Transverse colon (tissue), 4 donors: ENCODE results near the gene DUSP11. TPM values are rescaled to one million over a fixed set of nuclear protein-coding genes. Genes with fewer than 3 reads are reported as not detected.

Source experiments
- DNase-seq: peaks from one replicate; pipeline ENCODE4 v3.0.0-alpha.2; 2019
- H3K27ac ChIP-seq, 4 donors: fragments of 200-600 bp; sonication (generic); 2 replicates each; pipeline ENCODE4 v1.5.1; 2016 to 2018; ENCODE audit warnings: inconsistent platforms in 4 of 4
- H3K27me3 ChIP-seq: fragments of 200-600 bp; sonication (generic); 2 replicates; pipeline ENCODE4 v1.5.1; 2017; ENCODE audit warnings: inconsistent platforms
- H3K36me3 ChIP-seq, 4 donors: fragments of 200-600 bp; sonication (generic); 2 replicates each; pipeline ENCODE4 v1.5.1; 2017 to 2019; ENCODE audit warnings: inconsistent platforms in 4 of 4
- H3K4me1 ChIP-seq, 4 donors: fragments of 200-600 bp; sonication (generic); 2 replicates each; pipeline ENCODE4 v1.5.1; 2017 to 2020; ENCODE audit warnings: inconsistent platforms in 4 of 4
- H3K4me3 ChIP-seq, 4 donors: fragments of 200-600 bp; sonication (generic); 1 replicate in 1 of 4; 2 replicates in 3 of 4; pipeline versions ENCODE4 v1.5.1 to v1.6.1; 2017 to 2019; ENCODE audit warnings: inconsistent platforms in 4 of 4
- H3K9me3 ChIP-seq, 2 donors: fragments of 200-600 bp; sonication (generic); 2 replicates each; pipeline ENCODE4 v1.5.1; 2017 to 2019; ENCODE audit warnings: inconsistent platforms in 2 of 2
- EP300 ChIP-seq: sonication (generic); formaldehyde crosslinking; IDR thresholded peaks from one replicate; pipeline ENCODE4 v1.6.1; 2017; ENCODE audit warnings: antibody characterized with exemption, low read depth
- POLR2A ChIP-seq: fragments of 450-650 bp; IDR thresholded peaks from one replicate; pipeline ENCODE4 v1.6.1; 2016; ENCODE audit warnings: antibody characterized with exemption, mild to moderate bottlenecking, moderate library complexity
- POLR2AphosphoS5 ChIP-seq, 3 donors: sonication (generic); formaldehyde crosslinking; IDR thresholded peaks; one replicate each; pipeline ENCODE4 v1.6.1; 2016; ENCODE audit warnings: antibody characterized with exemption in 3 of 3
- WGBS, 2 donors: methylation state at CpG; one replicate each; pipeline ENCODE4 v1.1.5; 2018; ENCODE audit warnings: low coverage in 1 of 2; 5-methylcytosine and 5-hydroxymethylcytosine counted together
- in situ Hi-C, 4 donors: fragments of 200-750 bp; cut with MboI; loops; one replicate each; pipeline versions ENCODE4 v1.15.0 to v1.15.1; 2017; ENCODE audit warnings: low sequenced_read_pairs in 3 of 4, low pct_ligation_motif_present in 1 of 4, low pct_unique_long_range_greater_than_20kb in 1 of 4
- intact Hi-C: fragments of 100-400 bp; cut with DNase I; formaldehyde crosslinking; loops from one replicate; pipeline ENCODE4 v1.15.1; 2023; ENCODE audit warnings: low total_unique reads
- total RNA-seq, 4 donors: library from RNA; depleted of rRNA; stranded (reverse); fragments of >200 nt; gene quantifications; one replicate each; pipeline ENCODE4 v1.1.0, GENCODE V29; 2016
- TF ChIP-seq, protein P1 (sequence below), 5 experiments: fragments of 200-600 bp in 3 of 5; fragments of 450-650 bp in 2 of 5; sonication (generic) in 3 of 5; IDR thresholded peaks; 1 replicate in 2 of 5; 2 replicates in 3 of 5; pipeline ENCODE4 v1.5.1; 2016 to 2017; ENCODE audit warnings: antibody characterized with exemption in 5 of 5, inconsistent platforms in 3 of 5, mild to moderate bottlenecking in 2 of 5, moderate library complexity in 1 of 5

The DUSP11 gene
- total RNA-seq = 10 to 100 TPM in 3 of 4 donors, 1 to 10 TPM in 1; 9.2 to 35.2 (median 30.8) TPM

- WGBS, 2 donors = 0% methylated on average over 3 to 34 of the region's 40 CpGs
- H3K4me3 ChIP-seq = peak within 1 kb of the TSS; percentile 70 to 92 (median 82)
- H3K4me1 ChIP-seq = peaks cover 5 to 23% (median 14%) of the 10 kb centered on the region in 4 donors
- no peaks in the 10 kb centered on the region for H3K27me3 ChIP-seq
- H3K36me3 ChIP-seq = peaks cover 0 to 24% (median 6%) of the 10 kb centered on the region in 4 donors
- intact Hi-C loops = no loop called here
- in situ Hi-C loops = loop anchor here in 1 of 4 donors (25.0 kb wide), 1 partner anchor 92 kb away; no protein-coding TSS in a partner anchor
- DNase-seq = peak; percentile 97
- TF ChIP-seq EP300 (no peak), POLR2AphosphoS5 (IDR thresholded peaks at IDR 0.05) (peak; percentile 80 to 91 (median 90)), POLR2A (peak; percentile 84)
- TF ChIP-seq, protein P1, sequence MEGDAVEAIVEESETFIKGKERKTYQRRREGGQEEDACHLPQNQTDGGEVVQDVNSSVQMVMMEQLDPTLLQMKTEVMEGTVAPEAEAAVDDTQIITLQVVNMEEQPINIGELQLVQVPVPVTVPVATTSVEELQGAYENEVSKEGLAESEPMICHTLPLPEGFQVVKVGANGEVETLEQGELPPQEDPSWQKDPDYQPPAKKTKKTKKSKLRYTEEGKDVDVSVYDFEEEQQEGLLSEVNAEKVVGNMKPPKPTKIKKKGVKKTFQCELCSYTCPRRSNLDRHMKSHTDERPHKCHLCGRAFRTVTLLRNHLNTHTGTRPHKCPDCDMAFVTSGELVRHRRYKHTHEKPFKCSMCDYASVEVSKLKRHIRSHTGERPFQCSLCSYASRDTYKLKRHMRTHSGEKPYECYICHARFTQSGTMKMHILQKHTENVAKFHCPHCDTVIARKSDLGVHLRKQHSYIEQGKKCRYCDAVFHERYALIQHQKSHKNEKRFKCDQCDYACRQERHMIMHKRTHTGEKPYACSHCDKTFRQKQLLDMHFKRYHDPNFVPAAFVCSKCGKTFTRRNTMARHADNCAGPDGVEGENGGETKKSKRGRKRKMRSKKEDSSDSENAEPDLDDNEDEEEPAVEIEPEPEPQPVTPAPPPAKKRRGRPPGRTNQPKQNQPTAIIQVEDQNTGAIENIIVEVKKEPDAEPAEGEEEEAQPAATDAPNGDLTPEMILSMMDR (IDR thresholded peaks at IDR 0.05) = peak; percentile 89 to 92 (median 91)
- peak within 1 kb of the TSS; percentile 91 to 96 (median 92) for H3K27ac ChIP-seq
- no peaks in the 10 kb centered on the region for H3K9me3 ChIP-seq
Measured at GRCh38 chr2:73779467-73780236, at the start of gene DUSP11. Gene DUSP11 (minus strand): TSS chr2:73780103. CDS start chr2:73779974, 129 bp downstream.

- 0% methylated on average over 5 to 48 of the region's 48 CpGs for WGBS, 2 donors
- H3K9me3 ChIP-seq = no peaks in the 10 kb centered on the region
Measured at GRCh38 chr2:73828818-73829570, 49.1 kb upstream of the DUSP11 start, which contains the start of gene STAMBP. Gene STAMBP (plus strand): TSS chr2:73828961. CDS start chr2:73830857, 1,896 bp downstream.

DNA sequence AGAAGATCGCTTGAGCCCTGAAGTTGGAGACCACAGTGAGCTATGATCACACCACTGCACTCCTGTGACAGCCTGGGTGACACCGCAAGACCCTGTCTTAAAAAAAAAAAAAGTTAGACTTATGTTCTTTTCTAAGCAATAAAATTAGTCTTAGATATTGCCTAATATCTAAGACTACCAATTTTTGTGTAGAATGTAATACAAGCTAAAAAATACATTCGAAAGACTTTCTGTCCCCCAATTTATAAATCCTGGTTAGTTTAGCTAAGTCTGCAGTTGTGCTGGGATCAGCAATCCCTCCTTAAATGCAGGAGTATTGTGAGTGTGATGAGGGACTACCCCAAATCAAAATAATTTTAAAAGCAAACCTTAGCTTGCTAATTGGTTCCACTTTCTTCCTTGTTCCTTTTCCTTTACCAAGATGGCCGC, 48.5 kb upstream of the DUSP11 start:
- peaks cover 4 to 39% (median 14%) of the 10 kb centered on the region in 4 donors for H3K4me1 ChIP-seq
- intact Hi-C loops (loop anchor here (10.0 kb wide), 2 partner anchors 156 to 506 kb away; partner anchors contain the start of gene TET3), in situ Hi-C loops (loop anchor here (10.0 to 25.0 kb wide), 3 partner anchors 159 to 309 kb away; partner anchors contain the start of genes BOLA3 (in 2 of the 4) and TET3 (in 1 of the 4))
- no peaks in the 10 kb centered on the region for H3K27me3 ChIP-seq
- no peak for DNase-seq
- 65 to 94% methylated on average over 3 to 4 of the region's 4 CpGs for WGBS, 2 donors
- H3K4me3 ChIP-seq = peak overlapping the region in 3 of 4 donors; percentile 72 to 84 (median 83)
- TF ChIP-seq EP300 (no peak), POLR2AphosphoS5 (IDR thresholded peaks at IDR 0.05) (no peak), POLR2A (no peak)
- TF ChIP-seq, protein P1 (IDR thresholded peaks at IDR 0.05) = no peak
- H3K27ac ChIP-seq = peak overlapping the region; percentile 94 to 98 (median 95)
- H3K36me3 ChIP-seq = peaks cover 0 to 16% (median 0%) of the 10 kb centered on the region in 4 donors
- no peaks in the 10 kb centered on the region for H3K9me3 ChIP-seq

More at GRCh38 chr2:73828818-73829570, 49.1 kb upstream of the DUSP11 start, which contains the start of gene STAMBP:
- TF ChIP-seq POLR2A (peak; percentile 76), EP300 (no peak), POLR2AphosphoS5 (IDR thresholded peaks at IDR 0.05) (peak; percentile 65 to 85 (median 84))
- Histone ChIP-seq H3K36me3 (peaks cover 0 to 20% (median 0%) of the 10 kb centered on the region in 4 donors), H3K27me3 (no peaks in the 10 kb centered on the region), H3K4me1 (peaks cover 4 to 35% (median 14%) of the 10 kb centered on the region in 4 donors), H3K4me3 (peak within 1 kb of the TSS; percentile 72 to 84 (median 80)), H3K27ac (peak within 1 kb of the TSS; percentile 94 to 98 (median 95))
- intact Hi-C loops (loop anchor here (10.0 kb wide), 2 partner anchors 156 to 506 kb away; partner anchors contain the start of gene TET3), in situ Hi-C loops (loop anchor here (10.0 to 25.0 kb wide), 3 partner anchors 158 to 308 kb away; partner anchors contain the start of genes BOLA3 (in 2 of the 4) and TET3 (in 1 of the 4))
- peak; percentile 98 for DNase-seq
